ENCODE measurements around the gene MRPL28. TPM values are rescaled to one million over a fixed set of nuclear protein-coding genes. Genes with fewer than 3 reads are reported as not detected.

MRPL28 gene
- total RNA-seq, 1 donor, result 55.4 TPM

GRCh38 chr16:320206-320605 is 50.1 kb downstream of the MRPL28 start:
- TF ChIP-seq, protein P1, sequence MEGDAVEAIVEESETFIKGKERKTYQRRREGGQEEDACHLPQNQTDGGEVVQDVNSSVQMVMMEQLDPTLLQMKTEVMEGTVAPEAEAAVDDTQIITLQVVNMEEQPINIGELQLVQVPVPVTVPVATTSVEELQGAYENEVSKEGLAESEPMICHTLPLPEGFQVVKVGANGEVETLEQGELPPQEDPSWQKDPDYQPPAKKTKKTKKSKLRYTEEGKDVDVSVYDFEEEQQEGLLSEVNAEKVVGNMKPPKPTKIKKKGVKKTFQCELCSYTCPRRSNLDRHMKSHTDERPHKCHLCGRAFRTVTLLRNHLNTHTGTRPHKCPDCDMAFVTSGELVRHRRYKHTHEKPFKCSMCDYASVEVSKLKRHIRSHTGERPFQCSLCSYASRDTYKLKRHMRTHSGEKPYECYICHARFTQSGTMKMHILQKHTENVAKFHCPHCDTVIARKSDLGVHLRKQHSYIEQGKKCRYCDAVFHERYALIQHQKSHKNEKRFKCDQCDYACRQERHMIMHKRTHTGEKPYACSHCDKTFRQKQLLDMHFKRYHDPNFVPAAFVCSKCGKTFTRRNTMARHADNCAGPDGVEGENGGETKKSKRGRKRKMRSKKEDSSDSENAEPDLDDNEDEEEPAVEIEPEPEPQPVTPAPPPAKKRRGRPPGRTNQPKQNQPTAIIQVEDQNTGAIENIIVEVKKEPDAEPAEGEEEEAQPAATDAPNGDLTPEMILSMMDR (IDR thresholded peaks at IDR 0.05; ENCODE audit: extremely low read depth, low read depth, low read length), result no peak
- peak; percentile 82 for DNase-seq (ENCODE audit: insufficient read length, low spot score, missing footprints)
- H3K27me3 ChIP-seq (ENCODE audit: insufficient read depth, low read length), result no peaks in the 10 kb centered on the region
- no peak overlapping the region for H3K4me3 ChIP-seq (ENCODE audit: insufficient read depth, low read length)
- no peak overlapping the region for H3K27ac ChIP-seq (ENCODE audit: low read depth, low read length)
- no peak overlapping the region for H3K4me2 ChIP-seq (ENCODE audit: insufficient read depth, low read length)
- H2AFZ ChIP-seq (ENCODE audit: low read length), result no peak overlapping the region
- no peaks in the 10 kb centered on the region for H3K4me1 ChIP-seq (ENCODE audit: insufficient read depth, low read length)
- no peaks in the 10 kb centered on the region for H3K36me3 ChIP-seq (ENCODE audit: insufficient read depth, low read length)
- H3K79me2 ChIP-seq (ENCODE audit: insufficient read depth, low read length), result peaks cover 78% of the 10 kb centered on the region
- no peaks in the 10 kb centered on the region for H3K9me3 ChIP-seq (ENCODE audit: low read depth, low read length)
- peaks cover 63% of the 10 kb centered on the region for H4K20me1 ChIP-seq (ENCODE audit: insufficient read depth, low read length)

- peaks cover 61% of the 10 kb centered on the region for H4K20me1 ChIP-seq (ENCODE audit: insufficient read depth, low read length)
These were observed 51.7 kb downstream of the MRPL28 start for GRCh38 chr16:318628-319027.

GRCh38 chr16:317583-317982 is 52.8 kb downstream of the MRPL28 start:
- H3K79me2 ChIP-seq (ENCODE audit: insufficient read depth, low read length), result peaks cover 74% of the 10 kb centered on the region
- H3K4me2 ChIP-seq (ENCODE audit: insufficient read depth, low read length), result no peak overlapping the region
- H3K27me3 ChIP-seq (ENCODE audit: insufficient read depth, low read length), result no peaks in the 10 kb centered on the region
- H3K9me3 ChIP-seq (ENCODE audit: low read depth, low read length), result no peaks in the 10 kb centered on the region
- peaks cover 56% of the 10 kb centered on the region for H4K20me1 ChIP-seq (ENCODE audit: insufficient read depth, low read length)
- no peaks in the 10 kb centered on the region for H3K4me1 ChIP-seq (ENCODE audit: insufficient read depth, low read length)
- H2AFZ ChIP-seq (ENCODE audit: low read length), result no peak overlapping the region
- peak; percentile 64 for DNase-seq (ENCODE audit: insufficient read length, low spot score, missing footprints)
- no peak overlapping the region for H3K4me3 ChIP-seq (ENCODE audit: insufficient read depth, low read length)
- no peak overlapping the region for H3K27ac ChIP-seq (ENCODE audit: low read depth, low read length)
- TF ChIP-seq, protein P1 (IDR thresholded peaks at IDR 0.05; ENCODE audit: extremely low read depth, low read depth, low read length), result no peak
- peaks cover 11% of the 10 kb centered on the region for H3K36me3 ChIP-seq (ENCODE audit: insufficient read depth, low read length)

More at GRCh38 chr16:318628-319027, 51.7 kb downstream of the MRPL28 start:
- Histone ChIP-seq H3K4me3 (ENCODE audit: insufficient read depth, low read length) (no peak overlapping the region), H3K9me3 (ENCODE audit: low read depth, low read length) (no peaks in the 10 kb centered on the region), H3K27ac (ENCODE audit: low read depth, low read length) (no peak overlapping the region), H3K27me3 (ENCODE audit: insufficient read depth, low read length) (no peaks in the 10 kb centered on the region), H3K79me2 (ENCODE audit: insufficient read depth, low read length) (peaks cover 77% of the 10 kb centered on the region), H3K4me1 (ENCODE audit: insufficient read depth, low read length) (no peaks in the 10 kb centered on the region), H2AFZ (ENCODE audit: low read length) (no peak overlapping the region), H3K4me2 (ENCODE audit: insufficient read depth, low read length) (no peak overlapping the region), H3K36me3 (ENCODE audit: insufficient read depth, low read length) (peaks cover 9% of the 10 kb centered on the region)
- TF ChIP-seq, protein P1 (IDR thresholded peaks at IDR 0.05; ENCODE audit: extremely low read depth, low read depth, low read length), result no peak
- peak; percentile 48 for DNase-seq (ENCODE audit: insufficient read length, low spot score, missing footprints)

Other genes starting within 250 kb of the MRPL28 start
- 10.1 and 10.6 TPM in 2 replicates for gene NPRL3, start 231.9 kb downstream of the MRPL28 start, total RNA-seq
- not detected in 2 replicates for gene HBZ, start 217.9 kb downstream of the MRPL28 start, total RNA-seq
- not detected in 2 replicates for gene HBM, start 204.6 kb downstream of the MRPL28 start, total RNA-seq
- gene HBA2, start 197.7 kb downstream of the MRPL28 start, total RNA-seq, result not detected in 2 replicates
- not detected in 2 replicates for gene HBA1, start 193.9 kb downstream of the MRPL28 start, total RNA-seq
- not detected in 2 replicates for gene HBQ1, start 190.1 kb downstream of the MRPL28 start, total RNA-seq
- 44.8 and 46.0 TPM in 2 replicates for gene LUC7L, start 141.1 kb downstream of the MRPL28 start, total RNA-seq
- gene FAM234A, start 135.7 kb downstream of the MRPL28 start, total RNA-seq, result 86.0 and 113 TPM in 2 replicates
- 0.36 and 0.59 TPM in 2 replicates for gene RGS11, start 94.6 kb downstream of the MRPL28 start, total RNA-seq
- gene ARHGDIG, start 89.9 kb downstream of the MRPL28 start, total RNA-seq, result not detected in 2 replicates
- gene PDIA2, start 87.4 kb downstream of the MRPL28 start, total RNA-seq, result not detected in 2 replicates
- 21.5 and 21.7 TPM in 2 replicates for gene AXIN1, start 17.8 kb downstream of the MRPL28 start, total RNA-seq
- 40.1 and 54.3 TPM in 2 replicates for gene PGAP6, start 11.4 kb upstream of the MRPL28 start, total RNA-seq
- 77.2 and 83.6 TPM in 2 replicates for gene NME4, start 26.7 kb upstream of the MRPL28 start, total RNA-seq
- gene DECR2, start 31.3 kb upstream of the MRPL28 start, total RNA-seq, result 18.1 and 24.5 TPM in 2 replicates
- gene RAB11FIP3, start 55.1 kb upstream of the MRPL28 start, total RNA-seq, result 22.7 and 25.3 TPM in 2 replicates
- gene CAPN15, start 157.2 kb upstream of the MRPL28 start, total RNA-seq, result 25.3 and 27.1 TPM in 2 replicates
- gene PRR35, start 189.9 kb upstream of the MRPL28 start, total RNA-seq, result under 0.01 TPM in 1 of 2 replicates, not detected in the other
- 1.2 and 2.2 TPM in 2 replicates for gene NHLRC4, start 196.5 kb upstream of the MRPL28 start, total RNA-seq
- 25.6 and 29.0 TPM in 2 replicates for gene PIGQ, start 199.4 kb upstream of the MRPL28 start, total RNA-seq
- 11.2 and 13.3 TPM in 2 replicates for gene RAB40C, start 219.5 kb upstream of the MRPL28 start, total RNA-seq

Measured in osteoblast (primary cell).